Activated CD4-positive, alpha-beta T cell treated with anti-CD3 and anti-CD28 coated beads for 24 hours (primary cell): Measurements from ENCODE around the gene KCNT2.
"Not testable (repeated sequence)": the region's sequence is repeated elsewhere in the genome, so short reads cannot be mapped to it uniquely, and the experiment has no call there.

ENCODE experiments used
- DNase-seq, 2 donors: peaks; one replicate each; pipeline ENCODE4 v3.0.0-alpha.2; 2020; ENCODE audit warnings: low read depth in 2 of 2

Gene KCNT2

GRCh38 chr1:196319301-196319700 lies 288.9 kb downstream of the KCNT2 start:
- no peak for DNase-seq

- DNase-seq, result no peak
These were observed 290.4 kb downstream of the KCNT2 start for GRCh38 chr1:196317535-196318522.

GRCh38 chr1:196312739-196313138 lies 295.5 kb downstream of the KCNT2 start:
- no peak for DNase-seq

- DNase-seq, result no peak
These were observed 298.9 kb downstream of the KCNT2 start for GRCh38 chr1:196309386-196309785.

GRCh38 chr1:196308176-196308575 lies 300.1 kb downstream of the KCNT2 start:
- DNase-seq, result no peak

- no peak for DNase-seq
These were observed 301.8 kb downstream of the KCNT2 start for GRCh38 chr1:196306421-196306820.

GRCh38 chr1:196305216-196305615 lies 303.0 kb downstream of the KCNT2 start:
- no peak for DNase-seq

GRCh38 chr1:196302981-196303380 lies 305.3 kb downstream of the KCNT2 start:
- no peak for DNase-seq

GRCh38 chr1:196302420-196302819 lies 305.8 kb downstream of the KCNT2 start:
- DNase-seq, result no peak

- no peak for DNase-seq
These were observed 312.5 kb downstream of the KCNT2 start for GRCh38 chr1:196295766-196296165.

- DNase-seq, result no peak
These were observed 329.4 kb downstream of the KCNT2 start for GRCh38 chr1:196278816-196279215.

- no peak for DNase-seq
These were observed 330.4 kb downstream of the KCNT2 start for GRCh38 chr1:196277860-196278259.

GRCh38 chr1:196271212-196271947 lies 336.9 kb downstream of the KCNT2 start:
- DNase-seq, result no peak

GRCh38 chr1:196263086-196263485 lies 345.2 kb downstream of the KCNT2 start:
- DNase-seq, result not testable (repeated sequence)

- DNase-seq, result no peak
These were observed 348.0 kb downstream of the KCNT2 start for GRCh38 chr1:196260270-196260669.

- DNase-seq, result no peak
These were observed 348.9 kb downstream of the KCNT2 start for GRCh38 chr1:196259316-196259715.

- no peak for DNase-seq
These were observed 352.5 kb downstream of the KCNT2 start for GRCh38 chr1:196255762-196256161.

GRCh38 chr1:196229546-196229945 lies 378.7 kb downstream of the KCNT2 start:
- no peak for DNase-seq

GRCh38 chr1:196214866-196215265 lies 393.4 kb downstream of the KCNT2 start:
- DNase-seq, result no peak

- DNase-seq, result no peak
These were observed 398.3 kb downstream of the KCNT2 start for GRCh38 chr1:196209983-196210382.

GRCh38 chr1:196209265-196209664 lies 399.0 kb downstream of the KCNT2 start:
- DNase-seq, result no peak

- no peak for DNase-seq
These were observed 400.5 kb downstream of the KCNT2 start for GRCh38 chr1:196207612-196208217.
